Globus pallidus (tissue), 1 donor: Measurements from ENCODE around the gene TNS1.

ENCODE experiments used
- DNase-seq: peaks from one replicate; pipeline ENCODE4 v3.0.0-alpha.2; 2015; ENCODE audit warnings: low spot score

The TNS1 gene

GRCh38 chr2:217832115-217832514 is 170.7 kb downstream of the TNS1 start:
- DNase-seq: no peak

- no peak for DNase-seq
Observed at GRCh38 chr2:217831306-217831705, 171.5 kb downstream of the TNS1 start.

- DNase-seq: no peak
Observed at GRCh38 chr2:217830807-217831206, 172.0 kb downstream of the TNS1 start.

GRCh38 chr2:217830061-217830460 is 172.7 kb downstream of the TNS1 start:
- DNase-seq: no peak

- no peak for DNase-seq
Observed at GRCh38 chr2:217829420-217829819, 173.4 kb downstream of the TNS1 start.

GRCh38 chr2:217828336-217828735 is 174.5 kb downstream of the TNS1 start:
- no peak for DNase-seq

GRCh38 chr2:217827430-217828201 is 175.2 kb downstream of the TNS1 start:
- no peak for DNase-seq

GRCh38 chr2:217826991-217827390 is 175.8 kb downstream of the TNS1 start:
- no peak for DNase-seq

- no peak for DNase-seq
Observed at GRCh38 chr2:217826520-217826919, 176.3 kb downstream of the TNS1 start.

- DNase-seq: no peak
Observed at GRCh38 chr2:217825469-217826235, 177.1 kb downstream of the TNS1 start.

GRCh38 chr2:217824223-217824622 is 178.6 kb downstream of the TNS1 start:
- no peak for DNase-seq

- DNase-seq: no peak
Observed at GRCh38 chr2:217823626-217824025, 179.2 kb downstream of the TNS1 start.

- no peak for DNase-seq
Observed at GRCh38 chr2:217822296-217823252, 180.2 kb downstream of the TNS1 start.

GRCh38 chr2:217821536-217822147 is 181.2 kb downstream of the TNS1 start:
- no peak for DNase-seq

- peak; percentile 50 for DNase-seq
Observed at GRCh38 chr2:217820904-217821303, 181.9 kb downstream of the TNS1 start.

- no peak for DNase-seq
Observed at GRCh38 chr2:217820091-217820819, 182.5 kb downstream of the TNS1 start.

GRCh38 chr2:217818293-217818850 is 184.4 kb downstream of the TNS1 start:
- DNase-seq: no peak

- DNase-seq: no peak
Observed at GRCh38 chr2:217817466-217818292, 185.1 kb downstream of the TNS1 start.

GRCh38 chr2:217816396-217816869 is 186.4 kb downstream of the TNS1 start:
- DNase-seq: no peak

- DNase-seq: no peak
Observed at GRCh38 chr2:217813828-217814227, 189.0 kb downstream of the TNS1 start.
